DMS 273 treated with DMSO at 0.1 percent for 48 hours (cell line): ENCODE measurements around the gene PTPN22.

Experiments used
- DNase-seq: peaks from one replicate; lab custom pipeline; 2025; lab: John Stamatoyannopoulos, UW

Gene PTPN22

DNA sequence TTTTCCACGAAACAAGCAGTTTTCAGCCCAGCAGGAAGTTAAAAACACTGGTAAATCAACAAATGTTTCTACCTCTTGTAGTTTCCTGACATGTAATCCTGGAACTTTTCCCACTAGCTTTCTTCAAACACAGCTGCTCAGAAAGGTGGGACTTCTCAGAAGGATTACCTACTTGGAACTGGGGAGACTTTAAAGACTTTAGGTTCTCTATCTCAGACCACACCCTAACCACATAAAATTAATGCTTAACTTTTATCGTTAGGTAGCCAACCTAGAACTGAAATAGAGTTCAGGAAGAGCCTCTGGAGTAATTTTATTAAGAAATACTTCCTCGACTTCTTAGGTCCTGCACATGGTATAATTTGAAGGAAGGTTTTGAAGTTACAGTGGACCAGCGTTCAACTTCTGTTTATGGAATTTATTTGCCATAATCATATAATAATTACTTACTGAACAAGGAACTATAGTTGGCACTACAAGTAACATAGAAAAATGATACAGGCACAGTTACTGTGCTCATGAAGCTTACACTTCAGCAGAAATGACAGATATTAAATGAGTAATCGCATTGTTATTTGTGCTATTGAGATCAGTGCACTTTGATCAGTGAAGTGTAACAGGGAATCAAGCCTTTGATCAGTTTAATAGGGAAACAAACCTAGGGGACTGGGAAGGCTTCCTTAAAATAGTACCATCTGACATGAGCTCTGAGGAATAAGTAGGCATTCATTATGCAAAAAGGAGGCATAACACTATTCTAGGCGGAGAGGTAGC, 16.1 kb upstream of the PTPN22 start, which contains the start of gene BCL2L15:
BCL2L15 (minus strand) TSS at position 180 of the 774 bp plus-strand sequence. CDS start 206 bp downstream, outside the sequence.
- no peak for DNase-seq

DNA sequence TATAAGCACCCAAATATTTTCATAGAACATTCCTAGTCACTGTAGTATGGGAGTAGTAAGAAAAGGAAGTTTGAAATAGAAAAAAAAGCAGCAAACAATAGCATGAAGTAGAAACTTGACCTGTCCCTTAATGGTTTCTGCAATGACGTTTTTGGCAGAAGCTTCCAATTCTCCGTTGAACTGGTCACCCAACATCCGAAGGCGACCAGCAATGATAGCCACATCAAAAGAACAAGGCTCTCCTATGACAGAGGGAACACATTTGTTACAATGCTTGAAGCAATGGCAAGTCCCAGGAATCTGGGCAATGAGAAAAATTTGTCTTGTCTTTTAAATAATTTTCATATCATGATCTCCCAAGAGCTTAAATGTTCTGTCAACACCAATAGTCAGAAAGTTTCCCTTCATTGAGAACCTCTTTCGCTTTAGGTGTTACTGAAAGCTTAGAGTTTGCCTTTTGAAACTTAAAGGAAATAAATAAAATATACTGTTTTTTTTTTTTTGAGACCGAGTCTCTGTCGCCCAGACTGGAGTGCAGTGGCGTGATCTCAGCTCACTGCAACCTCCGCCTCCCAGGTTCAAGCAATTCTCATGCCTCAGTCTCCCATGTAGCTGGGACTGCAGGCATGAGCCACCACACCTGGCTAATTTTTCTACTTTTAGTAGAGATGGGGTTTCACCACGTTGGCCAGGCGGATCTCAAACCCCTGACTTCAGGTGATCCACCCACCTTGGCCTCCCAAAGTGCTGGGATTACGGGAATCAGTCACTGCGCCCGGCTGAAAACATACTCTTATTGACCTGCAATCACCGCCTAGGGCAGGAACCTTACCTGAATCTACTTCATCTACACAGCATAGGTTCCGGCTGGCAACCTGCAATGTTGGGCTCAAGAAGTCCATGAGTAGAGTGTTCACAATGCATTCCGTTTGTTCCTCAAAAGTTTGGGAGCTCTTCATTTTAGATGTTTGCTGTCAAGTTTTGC, 15.2 kb upstream of the PTPN22 start:
- DNase-seq = no peak

GRCh38 chr1:113881661-113882060, 10.1 kb upstream of the PTPN22 start:
- no peak for DNase-seq

- DNase-seq = no peak
Measured at GRCh38 chr1:113879739-113880038, 8.2 kb upstream of the PTPN22 start.

GRCh38 chr1:113876176-113876575, 4.7 kb upstream of the PTPN22 start:
- no peak for DNase-seq

GRCh38 chr1:113875714-113876113, 4.2 kb upstream of the PTPN22 start:
- DNase-seq = no peak

- no peak for DNase-seq
Measured at GRCh38 chr1:113874012-113874879, 2.7 kb upstream of the PTPN22 start.

GRCh38 chr1:113872219-113872935, 865 bp upstream of the PTPN22 start:
- no peak for DNase-seq

DNA sequence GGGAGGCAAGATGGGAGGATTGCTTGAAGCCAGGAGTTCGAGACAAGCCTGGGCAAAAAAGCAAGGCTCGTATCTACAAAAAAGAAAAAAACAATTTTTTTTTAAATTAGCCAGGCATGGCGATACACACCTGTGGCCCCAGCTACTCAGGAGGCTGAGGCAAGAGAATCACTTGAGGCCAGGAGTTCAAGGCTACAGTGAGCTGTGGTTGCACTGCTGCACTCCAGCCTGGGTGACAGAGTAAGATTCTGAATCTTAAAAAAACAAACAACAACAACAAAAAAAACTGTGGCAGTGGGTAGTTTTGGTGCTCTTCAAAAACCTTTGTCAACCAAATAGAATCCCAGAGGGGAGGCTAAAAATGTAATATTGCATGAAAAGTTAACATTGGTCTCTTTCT, 734 bp downstream of the PTPN22 start:
- DNase-seq = no peak

DNA sequence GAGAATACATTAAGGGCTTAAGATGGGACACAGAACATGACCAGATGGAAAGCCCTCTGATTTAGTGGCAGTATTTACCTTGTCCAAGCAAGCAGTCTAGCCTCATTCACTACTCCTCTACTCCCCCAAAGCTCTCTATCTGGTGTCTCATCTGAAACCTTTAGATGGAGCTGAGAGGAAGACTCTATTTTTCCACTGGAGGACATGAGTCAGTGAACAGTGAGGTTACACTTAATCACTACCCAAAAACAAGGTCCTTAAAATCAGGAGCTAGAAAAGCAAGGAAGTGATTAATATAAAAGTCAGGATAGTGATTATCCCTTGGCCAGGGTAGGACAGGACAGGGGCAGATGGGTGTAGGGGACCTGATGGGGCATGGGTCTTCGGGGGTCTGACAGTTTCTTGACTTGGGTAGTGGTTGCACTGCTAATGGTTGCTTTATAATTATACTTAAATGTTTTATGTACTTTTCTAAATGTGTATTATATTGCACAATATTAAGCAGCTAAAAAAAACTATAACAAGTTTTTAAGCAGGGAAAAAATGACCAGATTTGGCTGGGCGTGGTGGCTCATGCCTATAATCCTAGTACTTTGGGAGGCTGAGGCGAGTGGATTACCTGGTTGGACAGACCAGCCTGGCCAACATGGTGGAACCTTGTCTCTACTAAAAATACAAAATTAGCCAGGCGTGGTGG, 3.0 kb downstream of the PTPN22 start:
- DNase-seq = no peak

DNA sequence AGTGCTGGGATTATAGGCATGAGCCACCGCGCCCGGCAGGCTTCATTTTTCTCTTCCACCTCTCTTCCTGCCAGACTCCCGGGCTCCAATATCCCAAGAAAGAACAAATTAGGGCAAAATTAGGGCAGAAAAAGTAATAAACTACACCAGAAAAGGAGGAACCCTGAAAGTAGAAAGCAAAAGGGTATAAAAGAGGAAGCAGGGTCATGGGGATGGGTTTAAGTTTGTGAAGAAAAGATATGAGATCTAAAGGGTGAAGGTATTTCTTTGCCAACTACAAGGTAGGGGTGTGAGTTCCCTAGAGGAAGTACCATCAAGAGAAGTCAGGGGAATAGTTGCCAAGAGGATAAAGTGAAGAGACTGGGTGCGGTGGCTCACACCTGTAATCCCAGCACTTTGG, 9.9 kb downstream of the PTPN22 start:
- DNase-seq = no peak

DNA sequence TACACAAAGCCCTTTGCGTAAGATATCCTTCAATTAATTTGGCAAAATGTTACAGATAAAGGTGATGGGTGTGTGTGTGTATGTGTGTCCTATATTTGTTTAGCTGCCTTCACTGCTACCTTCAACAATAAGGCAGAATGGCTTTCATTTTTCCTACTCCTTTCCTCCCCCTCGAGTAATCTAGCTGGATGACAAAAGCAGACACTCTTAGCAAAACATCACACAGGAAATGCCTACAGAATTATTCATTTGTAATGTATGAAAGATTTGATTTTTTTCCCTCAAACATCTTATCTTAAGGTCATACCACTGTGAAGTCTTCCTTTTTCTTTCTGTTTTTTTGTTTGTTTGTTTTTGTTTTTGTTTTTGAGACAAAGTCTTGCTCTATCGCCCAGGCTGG, 10.6 kb downstream of the PTPN22 start:
- DNase-seq = no peak

DNA sequence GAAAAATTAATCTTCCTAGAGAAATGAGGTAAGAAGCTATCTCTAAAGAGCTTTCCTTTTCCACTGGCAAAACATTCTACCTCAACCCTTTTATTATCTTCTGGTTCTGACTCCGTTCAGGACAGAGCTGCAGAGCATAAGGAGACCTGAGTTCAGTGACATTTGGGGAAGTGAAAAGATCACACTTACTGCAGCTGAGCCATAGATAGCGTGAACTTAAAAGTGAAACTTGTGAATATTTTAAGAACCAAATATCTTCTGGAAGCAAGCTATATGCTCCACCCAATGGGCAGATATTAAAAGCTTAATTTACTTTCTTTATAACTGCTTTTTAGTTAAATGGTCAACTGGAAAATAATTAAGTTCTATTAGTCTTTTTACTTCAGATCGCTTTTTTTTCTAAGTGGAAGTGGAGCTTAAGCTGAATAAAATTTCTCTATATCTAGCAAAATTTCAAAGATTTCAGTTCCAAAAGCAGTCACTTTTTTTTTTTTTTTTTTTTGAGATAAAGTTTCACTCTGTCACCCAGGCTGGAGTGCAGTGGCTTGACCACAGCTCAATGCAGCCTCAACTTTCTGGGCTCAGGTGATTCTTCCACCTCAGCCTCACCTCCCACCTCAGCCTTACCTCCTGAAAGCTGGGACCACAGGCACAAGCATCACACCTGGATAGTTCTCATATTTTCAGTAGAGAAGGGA, 11.9 kb downstream of the PTPN22 start:
- no peak for DNase-seq

DNA sequence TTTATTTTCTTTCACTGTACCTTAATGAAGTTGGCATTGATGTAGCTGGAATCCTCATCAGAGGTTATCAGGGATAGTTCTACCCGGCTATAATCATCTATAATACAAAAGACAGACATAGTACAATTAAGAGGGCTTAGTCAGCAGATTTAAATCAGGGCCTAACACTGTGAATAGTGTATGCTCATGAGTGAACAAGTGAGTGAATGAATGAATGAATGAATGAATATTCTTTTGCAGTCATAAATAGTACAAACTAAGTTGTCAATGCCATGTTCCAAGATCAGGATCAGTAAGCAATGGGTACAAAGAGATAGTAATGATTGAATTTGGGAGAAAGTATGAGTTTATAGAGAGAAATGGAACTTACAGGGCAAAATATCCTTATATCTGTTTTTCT, 12.5 kb downstream of the PTPN22 start:
- no peak for DNase-seq

DNA sequence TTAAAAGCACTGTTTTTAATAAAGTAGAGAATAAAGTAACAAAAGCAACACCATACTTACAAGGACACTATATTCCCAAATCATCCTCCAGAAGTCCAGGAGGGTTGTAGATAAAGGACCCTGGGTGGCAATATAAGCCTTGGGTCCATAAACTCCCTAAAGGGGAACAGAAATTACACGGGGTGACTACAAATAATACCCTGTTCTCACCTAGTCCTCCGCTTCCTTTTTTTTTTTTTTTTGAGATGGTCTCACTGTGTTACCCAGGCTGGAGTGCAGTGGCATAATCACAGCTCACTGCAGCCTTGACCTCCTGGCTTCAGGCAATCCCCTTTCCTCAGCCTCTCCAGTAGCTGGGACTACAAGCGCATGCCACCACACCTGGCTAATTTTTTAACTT, 13.1 kb downstream of the PTPN22 start:
- DNase-seq = no peak

DNA sequence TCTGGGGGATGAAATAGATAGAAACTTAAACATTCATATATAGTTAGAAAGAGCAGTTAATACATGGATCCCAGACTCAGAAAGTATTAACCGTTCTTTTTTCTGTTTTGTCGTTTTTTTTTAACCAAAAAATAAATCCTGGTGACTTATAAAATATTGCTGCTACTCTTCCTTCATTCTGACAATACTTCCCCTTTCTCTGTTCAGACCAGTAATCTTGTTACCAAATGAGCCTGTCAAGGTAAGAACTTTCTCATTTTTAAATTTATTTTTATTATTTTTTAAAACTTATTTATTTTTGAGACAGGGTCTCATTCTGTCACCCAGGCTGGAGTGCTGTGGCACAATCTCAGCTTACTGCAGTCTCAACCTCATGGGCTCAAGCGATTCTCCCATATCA, 13.7 kb downstream of the PTPN22 start:
- no peak for DNase-seq

GRCh38 chr1:113856401-113856790, 15.1 kb downstream of the PTPN22 start:
- DNase-seq = no peak

GRCh38 chr1:113855630-113856400, 15.7 kb downstream of the PTPN22 start:
- DNase-seq = no peak

DNA sequence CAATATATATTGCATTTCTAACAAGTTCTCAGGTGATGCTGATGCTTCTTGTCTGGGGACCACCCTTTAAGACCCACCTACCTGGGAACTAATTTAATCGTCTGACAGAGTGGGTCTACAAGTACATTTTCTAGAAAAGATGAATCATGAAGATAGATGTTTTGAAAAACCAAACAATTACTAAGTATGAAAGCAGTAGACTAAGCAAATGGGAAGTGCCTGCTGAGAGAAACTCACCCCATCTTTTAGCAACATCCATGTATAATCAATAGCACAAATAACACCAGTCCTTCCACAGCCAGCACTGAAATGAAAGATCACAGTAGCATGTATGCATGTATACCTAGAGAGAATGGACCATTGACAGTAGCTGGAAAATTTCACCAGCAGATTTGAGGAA, 17.3 kb downstream of the PTPN22 start:
- no peak for DNase-seq
